ENCODE results near the gene RERE.
A peak's percentile ranks its signal among the peaks of the same experiment; 100 is the strongest.

Gene RERE

DNA sequence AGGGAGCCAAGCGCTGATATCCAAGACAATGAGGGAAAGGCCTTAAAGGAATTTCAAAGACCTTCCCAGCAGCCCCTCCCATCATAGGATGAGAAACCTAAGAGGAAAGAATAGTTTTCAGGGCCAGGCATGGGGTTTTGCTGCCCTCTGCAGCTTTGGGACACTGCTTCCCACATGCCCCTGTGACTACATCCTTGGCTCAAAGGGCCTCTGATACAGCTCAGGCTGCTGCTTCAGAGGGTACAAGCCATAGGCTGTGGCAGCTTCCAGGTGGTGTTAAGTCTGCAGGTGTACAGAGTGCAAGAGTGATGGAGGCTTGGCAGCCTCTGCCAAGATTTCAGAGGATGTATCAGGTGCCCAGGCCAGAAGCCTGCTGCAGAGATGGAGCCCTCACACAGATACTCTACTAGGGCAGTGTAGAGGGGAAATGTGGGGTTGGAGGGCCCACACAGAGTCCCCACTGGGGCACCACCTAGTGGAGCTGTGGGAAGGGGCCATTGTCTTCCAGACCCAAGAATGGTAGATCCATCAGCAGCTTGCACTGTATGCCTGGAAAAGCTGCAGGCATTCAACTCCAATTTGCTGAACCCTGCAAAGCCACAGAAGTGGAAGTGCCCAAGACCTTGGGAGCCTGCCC is 373.8 kb downstream of the RERE start:
- no peak overlapping the region for H3K4me3 ChIP-seq (ENCODE audit: low read depth, low read length)
- no peak for DNase-seq (ENCODE audit: low read depth)
- no peak for TF ChIP-seq CTCF (IDR thresholded peaks at IDR 0.05; ENCODE audit: low read depth, low read length, missing control alignments)
- in situ Hi-C loops (cut with HindIII; ENCODE audit: low sequenced_read_pairs), result no loop called here

- in situ Hi-C loops (cut with HindIII; ENCODE audit: low sequenced_read_pairs), result no loop called here
- TF ChIP-seq CTCF (IDR thresholded peaks at IDR 0.05; ENCODE audit: low read depth, low read length, missing control alignments), result no peak
- no peak overlapping the region for H3K4me3 ChIP-seq (ENCODE audit: low read depth, low read length)
- DNase-seq (ENCODE audit: low read depth), result no peak
These were observed 376.0 kb downstream of the RERE start for GRCh38 chr1:8441426-8441825.

DNA sequence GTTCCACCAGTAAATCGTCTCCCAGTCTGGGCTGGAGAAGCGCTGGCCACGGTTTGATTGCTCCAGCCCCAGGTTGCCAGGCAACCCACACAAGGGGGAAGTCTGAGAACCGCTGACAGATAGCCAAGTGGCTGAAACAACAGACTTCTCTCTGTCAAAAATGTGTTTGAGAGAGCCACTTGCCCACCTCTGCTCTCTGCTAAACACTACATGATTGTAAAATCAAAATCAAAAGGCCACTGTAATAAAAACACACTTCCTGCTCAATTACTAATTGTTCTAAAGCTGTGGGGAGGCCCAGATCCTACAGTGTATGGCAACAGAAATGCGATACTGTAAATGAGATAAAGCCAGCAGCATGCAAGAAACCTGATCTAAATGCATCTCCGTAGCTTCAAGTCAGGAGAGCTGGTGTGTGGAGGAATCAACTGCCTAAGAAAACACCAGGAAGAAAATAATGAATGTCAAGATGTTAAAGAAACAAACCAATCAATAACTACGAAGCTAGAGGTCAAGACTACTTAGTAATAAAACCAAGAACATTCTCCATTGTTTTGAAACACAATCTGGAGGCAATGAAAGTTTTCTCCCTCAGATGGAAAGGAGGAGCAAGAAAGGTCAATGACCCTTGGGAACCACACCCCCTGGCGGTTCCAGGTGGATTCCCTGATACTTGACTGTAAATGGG is 378.3 kb downstream of the RERE start:
- DNase-seq (ENCODE audit: low read depth), result peak; percentile 80
- H3K4me3 ChIP-seq (ENCODE audit: low read depth, low read length), result no peak overlapping the region
- TF ChIP-seq CTCF (IDR thresholded peaks at IDR 0.05; ENCODE audit: low read depth, low read length, missing control alignments), result peak; percentile 12
- in situ Hi-C loops (cut with HindIII; ENCODE audit: low sequenced_read_pairs), result no loop called here

- no peak for TF ChIP-seq CTCF (IDR thresholded peaks at IDR 0.05; ENCODE audit: low read depth, low read length, missing control alignments)
- in situ Hi-C loops (cut with HindIII; ENCODE audit: low sequenced_read_pairs), result no loop called here
- no peak overlapping the region for H3K4me3 ChIP-seq (ENCODE audit: low read depth, low read length)
- DNase-seq (ENCODE audit: low read depth), result no peak
These were observed 379.0 kb downstream of the RERE start for GRCh38 chr1:8438489-8438888.

DNA sequence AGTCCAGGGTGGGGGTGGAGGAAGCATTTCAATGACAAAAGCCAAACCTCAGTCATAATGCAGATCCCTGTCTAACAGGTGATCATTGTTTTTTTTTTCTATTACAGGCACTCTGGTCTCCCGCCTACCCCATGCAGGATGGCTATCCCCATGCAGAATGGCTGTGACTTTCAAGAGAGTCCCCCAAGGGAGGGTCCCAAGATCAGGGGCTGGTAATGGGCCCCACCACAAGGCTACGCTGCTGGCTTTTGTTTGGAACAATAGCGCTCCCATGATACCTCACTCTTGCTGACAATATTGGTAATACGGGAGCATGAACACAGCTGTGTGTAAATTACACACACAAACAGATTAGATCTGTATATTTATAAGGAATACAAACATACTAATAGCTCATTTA is 380.1 kb downstream of the RERE start:
- in situ Hi-C loops (cut with HindIII; ENCODE audit: low sequenced_read_pairs), result no loop called here
- no peak for TF ChIP-seq CTCF (IDR thresholded peaks at IDR 0.05; ENCODE audit: low read depth, low read length, missing control alignments)
- no peak for DNase-seq (ENCODE audit: low read depth)
- H3K4me3 ChIP-seq (ENCODE audit: low read depth, low read length), result no peak overlapping the region

DNA sequence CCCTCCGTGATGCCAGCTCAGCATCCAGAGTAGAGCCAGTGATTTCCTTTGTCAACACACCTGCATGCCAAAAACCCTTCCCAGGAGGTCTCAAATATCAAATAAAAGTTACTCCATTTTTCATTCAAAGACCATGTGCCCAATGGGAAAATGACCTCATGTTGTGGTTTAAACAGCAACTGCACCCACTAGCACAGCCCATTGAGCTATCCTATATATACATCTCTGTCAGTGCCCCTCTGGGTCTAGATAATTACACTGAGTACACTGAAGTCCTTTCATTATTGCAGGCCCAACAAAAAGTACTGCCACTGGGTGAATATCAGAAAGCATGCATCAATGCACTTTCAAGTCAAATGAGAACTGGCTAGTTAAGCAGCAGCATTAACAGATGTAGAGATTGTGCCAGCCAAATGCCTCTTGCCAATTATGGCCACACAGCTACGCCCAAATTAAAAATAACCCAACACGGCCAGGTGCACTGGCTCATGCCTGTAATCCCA is 381.8 kb downstream of the RERE start:
- no peak for TF ChIP-seq CTCF (IDR thresholded peaks at IDR 0.05; ENCODE audit: low read depth, low read length, missing control alignments)
- in situ Hi-C loops (cut with HindIII; ENCODE audit: low sequenced_read_pairs), result no loop called here
- no peak for DNase-seq (ENCODE audit: low read depth)
- H3K4me3 ChIP-seq (ENCODE audit: low read depth, low read length), result no peak overlapping the region
